ACC112 (cell line): ENCODE results near the gene ZBTB2.
"Not testable (repeated sequence)": the region's sequence is repeated elsewhere in the genome, so short reads cannot be mapped to it uniquely, and the experiment has no call there.

Source experiments
- H2AFZ ChIP-seq: fragments of 200-600 bp; sonication (generic); one replicate; pipeline ENCODE4 v1.6.0; 2017; ENCODE audit warnings: antibody characterized with exemption, low read length; ENCODE audit not compliant: unreplicated experiment
- H3K27ac ChIP-seq: fragments of 200-600 bp; sonication (generic); 2 replicates; pipeline ENCODE4 v1.5.1; 2014; ENCODE audit warnings: low read depth, mild to moderate bottlenecking, antibody characterized with exemption, low read length, moderate library complexity
- H3K27me3 ChIP-seq: fragments of 200-600 bp; sonication (generic); 2 replicates; pipeline ENCODE4 v1.6.1; 2014; ENCODE audit warnings: mild to moderate bottlenecking, antibody characterized with exemption, low read length, moderate library complexity, mixed read lengths; ENCODE audit not compliant: insufficient read depth
- H3K36me3 ChIP-seq: fragments of 200-600 bp; sonication (generic); 2 replicates; pipeline ENCODE4 v1.6.1; 2016; ENCODE audit warnings: mild to moderate bottlenecking, antibody characterized with exemption, low read length, moderate library complexity, mixed read lengths; ENCODE audit not compliant: insufficient read depth
- H3K4me1 ChIP-seq: fragments of 200-600 bp; sonication (generic); one replicate; pipeline ENCODE4 v1.6.1; 2016; ENCODE audit warnings: low read length, mixed read lengths; ENCODE audit not compliant: insufficient read depth, unreplicated experiment, control insufficient read depth
- H3K4me3 ChIP-seq: fragments of 200-600 bp; sonication (generic); 2 replicates; pipeline ENCODE4 v1.5.1; 2014; ENCODE audit warnings: mild to moderate bottlenecking, low read depth, low read length
- H3K79me2 ChIP-seq: fragments of 200-600 bp; sonication (generic); one replicate; pipeline ENCODE4 v1.6.0; 2016; ENCODE audit warnings: low read length; ENCODE audit not compliant: control insufficient read depth, unreplicated experiment, insufficient read depth

The ZBTB2 gene

GRCh38 chr6:151321438-151321837 lies 69.9 kb downstream of the ZBTB2 start:
- no peak overlapping the region for H3K4me3 ChIP-seq
- H3K27ac ChIP-seq: no peak overlapping the region
- peaks cover 4% of the 10 kb centered on the region; the same call in 1 of the 2 replicates for H3K36me3 ChIP-seq
- peaks cover 34% of the 10 kb centered on the region for H3K4me1 ChIP-seq
- H3K79me2 ChIP-seq: peaks cover 54% of the 10 kb centered on the region
- no peaks in the 10 kb centered on the region for H3K27me3 ChIP-seq
- H2AFZ ChIP-seq: no peak overlapping the region

- Histone ChIP-seq H3K27me3 (no peaks in the 10 kb centered on the region), H3K4me1 (peaks cover 35% of the 10 kb centered on the region), H3K27ac (no peak overlapping the region), H2AFZ (no peak overlapping the region), H3K4me3 (no peak overlapping the region), H3K36me3 (peaks cover 8% of the 10 kb centered on the region), H3K79me2 (peaks cover 50% of the 10 kb centered on the region)
Observed at GRCh38 chr6:151320140-151320539, 71.2 kb downstream of the ZBTB2 start.

- Histone ChIP-seq H3K4me1 (peaks cover 19% of the 10 kb centered on the region), H3K4me3 (no peak overlapping the region; the same call in 1 of the 2 replicates), H3K36me3 (peaks cover 10% of the 10 kb centered on the region), H3K27me3 (no peaks in the 10 kb centered on the region), H2AFZ (no peak overlapping the region), H3K27ac (peak overlapping the region; percentile 95), H3K79me2 (peaks cover 50% of the 10 kb centered on the region)
Observed at GRCh38 chr6:151317995-151318365, 73.4 kb downstream of the ZBTB2 start.

GRCh38 chr6:151317103-151317994 lies 74.0 kb downstream of the ZBTB2 start:
- Histone ChIP-seq H3K27ac (peak overlapping the region; percentile 95), H3K27me3 (no peaks in the 10 kb centered on the region), H2AFZ (no peak overlapping the region), H3K4me3 (peak overlapping the region; percentile 8; the same call in 1 of the 2 replicates), H3K36me3 (peaks cover 10% of the 10 kb centered on the region), H3K79me2 (peaks cover 46% of the 10 kb centered on the region), H3K4me1 (peaks cover 19% of the 10 kb centered on the region)

- not testable (repeated sequence) for H3K36me3 ChIP-seq, H3K4me3 ChIP-seq, H3K27me3 ChIP-seq, H2AFZ ChIP-seq
- Histone ChIP-seq H3K79me2 (peaks cover 43% of the 10 kb centered on the region), H3K4me1 (peaks cover 19% of the 10 kb centered on the region), H3K27ac (peak overlapping the region; percentile 95; the same call in 1 of the 2 replicates)
Observed at GRCh38 chr6:151315661-151316060, 75.7 kb downstream of the ZBTB2 start.
